ENCODE measurements around the gene CDK14.

Gene CDK14

DNA sequence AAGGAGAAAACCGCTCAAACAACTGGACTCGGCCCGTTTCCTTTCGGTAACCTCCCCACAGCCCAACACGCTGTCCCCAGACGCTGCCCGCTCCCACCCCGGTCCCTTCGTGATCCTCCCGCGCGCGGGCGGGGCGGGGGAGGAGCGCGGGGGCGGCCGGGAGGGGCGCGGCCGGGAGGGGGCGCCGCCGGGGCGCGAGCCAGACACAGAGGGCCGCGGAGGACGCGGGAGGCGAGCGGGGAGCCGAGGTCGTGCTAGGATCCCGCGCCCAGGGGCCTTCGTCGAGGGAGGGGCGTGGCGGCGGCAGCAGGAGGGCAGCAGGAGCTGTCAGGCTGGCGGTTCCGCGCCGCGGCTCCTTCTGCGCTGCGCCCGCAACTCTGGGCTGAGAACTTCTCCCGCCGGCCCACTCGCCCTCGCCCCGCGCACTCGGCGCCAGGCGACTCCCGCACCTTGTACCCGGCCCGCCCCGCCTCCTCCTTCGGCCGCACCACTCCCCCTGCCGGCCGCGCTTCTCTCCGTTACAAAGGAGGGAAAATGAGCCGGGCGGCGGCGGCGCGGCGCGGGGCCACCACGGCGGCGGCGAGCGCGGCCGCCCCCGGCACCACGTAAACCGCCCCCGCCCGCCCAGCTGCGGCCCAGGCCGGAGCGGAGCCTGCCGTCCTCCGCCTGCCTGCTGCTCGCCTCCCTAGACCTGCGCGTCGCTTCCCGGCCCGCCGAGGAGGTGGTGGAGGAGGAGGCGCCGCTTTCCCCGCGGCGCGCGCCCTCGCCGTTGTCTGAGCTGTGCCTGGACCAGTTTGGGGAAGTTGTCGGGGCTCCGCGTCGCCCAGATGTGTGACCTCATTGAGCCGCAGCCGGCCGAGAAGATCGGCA, at the start of gene CDK14:
TSS of gene CDK14 (plus strand) at position 521 of the 870 bp plus-strand sequence. CDS start at position 828, 307 bp downstream.
- peak; percentile 52 for DNase-seq (ENCODE audit: low spot score)
- FAIRE-seq: no peak

DNA sequence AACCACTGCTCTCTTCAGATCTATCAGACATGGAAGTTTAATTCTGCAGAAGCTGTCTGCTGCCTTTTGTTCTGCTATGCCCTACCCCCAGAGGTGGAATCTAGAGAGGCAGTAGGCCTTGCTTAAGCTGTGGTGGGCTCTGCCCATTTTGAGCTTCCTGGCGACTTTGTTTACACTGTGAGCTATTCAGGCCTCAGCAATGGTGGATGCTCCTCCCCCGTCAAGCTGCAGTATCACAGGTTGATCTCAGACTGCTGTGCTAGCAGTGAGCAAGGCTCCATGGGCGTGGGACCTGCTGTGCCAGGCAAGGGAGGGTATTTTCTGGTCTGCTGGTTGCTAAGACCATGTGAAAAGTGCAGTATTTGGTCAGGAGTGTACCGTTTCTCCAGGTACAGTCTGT, 45.1 kb upstream of the CDK14 start:
- no peak for FAIRE-seq

DNA sequence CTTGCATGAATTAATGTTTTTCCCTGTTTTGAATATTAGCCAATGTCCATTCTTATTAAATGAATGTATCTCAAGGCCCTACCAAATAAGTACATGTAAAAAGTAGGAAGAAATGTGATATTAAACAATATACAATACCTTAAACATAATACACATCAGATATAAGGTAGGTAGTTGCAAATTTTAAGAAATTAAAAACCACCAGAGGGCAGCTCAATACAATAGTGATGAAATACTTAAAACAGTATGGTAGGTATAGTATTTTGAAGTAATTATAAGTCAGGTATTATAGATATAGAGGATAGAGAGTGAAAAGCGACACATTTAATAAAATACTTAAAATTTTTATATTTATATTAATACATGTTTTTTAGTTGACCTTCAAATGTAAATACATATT, 43.6 kb upstream of the CDK14 start:
- DNase-seq (ENCODE audit: low spot score): peak; percentile 33
- peak; percentile 82 for FAIRE-seq

More for the DNA sequence above, 45.1 kb upstream of the CDK14 start:
- no peak for DNase-seq (ENCODE audit: low spot score)

DNA sequence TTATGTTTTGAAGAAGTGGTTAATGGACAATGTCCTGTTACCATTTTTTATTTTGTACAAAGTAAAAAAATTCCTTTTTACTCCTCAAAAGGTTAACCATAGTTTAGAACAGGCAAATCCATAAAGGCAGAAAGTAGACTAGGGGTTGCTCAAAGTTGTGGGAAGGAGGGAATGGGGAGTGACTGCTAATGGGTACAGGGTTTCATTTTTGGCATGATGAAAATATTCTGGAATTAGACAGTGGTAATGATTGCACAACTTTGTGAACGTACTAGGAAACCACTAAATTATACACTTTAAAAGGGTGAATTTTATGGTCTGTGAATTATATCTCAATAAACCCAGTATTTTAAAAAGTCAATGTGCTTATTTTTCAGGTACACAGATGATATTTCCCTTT, 35.4 kb upstream of the CDK14 start:
- FAIRE-seq (no peak), DNase-seq (ENCODE audit: low spot score) (no peak)

DNA sequence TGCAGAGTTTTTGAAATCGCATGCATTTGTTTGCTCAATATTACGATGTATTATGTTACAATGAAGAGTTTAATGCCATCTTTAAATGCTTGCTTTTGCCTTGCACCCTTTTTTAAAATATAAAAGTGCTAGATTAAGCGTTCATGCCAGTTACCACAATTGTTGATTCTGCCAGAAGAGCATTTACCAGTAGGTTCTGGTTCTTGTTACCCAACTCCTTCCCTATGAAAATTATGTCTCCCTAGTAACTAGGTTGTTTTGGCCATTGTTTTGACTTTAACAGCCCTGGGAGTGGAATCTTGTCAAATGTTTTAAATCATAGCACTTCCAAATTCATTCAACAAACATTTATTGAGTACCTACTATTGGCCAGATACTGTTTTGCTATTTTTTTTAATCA, 32.8 kb upstream of the CDK14 start:
- FAIRE-seq (no peak), DNase-seq (ENCODE audit: low spot score) (no peak)

DNA sequence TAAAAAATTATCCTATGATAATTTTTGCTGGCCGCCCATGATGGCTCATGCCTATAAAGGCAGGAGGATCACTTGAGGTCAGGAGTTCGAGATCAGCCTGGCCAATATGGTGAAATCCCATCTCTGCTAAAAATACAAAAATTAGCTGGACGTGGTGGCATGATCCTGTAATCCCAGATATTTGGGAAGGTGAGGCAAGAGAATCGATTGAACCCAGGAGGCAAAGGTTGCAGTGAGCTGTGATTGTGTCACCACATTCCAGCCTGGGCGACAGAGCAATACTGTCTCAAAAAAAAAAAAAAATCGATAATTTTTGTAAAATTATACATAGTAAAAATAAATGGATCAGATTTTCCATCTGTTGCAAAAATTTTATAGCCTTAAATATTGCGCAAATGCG, 31.7 kb upstream of the CDK14 start:
- no peak for FAIRE-seq
- DNase-seq (ENCODE audit: low spot score): no peak

DNA sequence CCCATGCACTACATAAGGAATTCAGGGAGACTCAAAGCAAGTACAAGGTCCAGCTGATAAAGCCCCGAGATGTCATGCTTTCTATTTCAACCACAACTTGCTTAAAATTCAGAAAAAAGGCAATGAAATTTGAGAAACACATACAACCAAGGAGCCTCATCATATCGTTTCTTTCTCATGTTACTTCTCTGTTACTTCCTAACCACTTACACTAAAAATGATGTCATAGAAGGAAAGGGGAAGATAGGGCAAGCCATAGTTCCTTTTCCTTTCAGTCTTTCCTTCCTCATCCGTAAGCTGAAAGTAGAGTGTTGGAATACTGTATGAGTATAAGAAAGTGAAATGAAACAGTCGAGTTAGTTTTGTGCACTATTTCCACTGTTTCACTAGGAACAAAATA, 27.9 kb upstream of the CDK14 start:
- no peak for FAIRE-seq

DNA sequence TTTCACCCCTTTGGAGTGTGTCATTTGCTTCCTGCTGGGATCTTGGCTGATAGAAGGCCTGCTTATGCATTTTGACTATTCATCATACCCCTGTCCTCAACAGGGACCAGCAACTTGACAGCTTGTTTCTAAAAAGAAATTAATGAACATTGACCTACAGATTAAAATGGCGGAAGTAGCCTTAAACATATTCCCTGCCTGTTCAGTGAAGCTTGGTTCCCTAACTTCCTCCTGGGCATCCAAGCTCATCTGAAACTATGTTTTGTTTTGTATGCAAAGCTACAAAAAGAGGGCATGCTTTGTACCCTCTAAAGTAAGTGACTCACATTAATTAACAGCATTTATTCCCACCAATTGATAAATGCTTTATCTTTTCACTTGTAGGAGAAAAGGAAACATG, 26.8 kb upstream of the CDK14 start:
- no peak for FAIRE-seq
- DNase-seq (ENCODE audit: low spot score): no peak

More for the DNA sequence above, 27.9 kb upstream of the CDK14 start:
- no peak for DNase-seq (ENCODE audit: low spot score)

DNA sequence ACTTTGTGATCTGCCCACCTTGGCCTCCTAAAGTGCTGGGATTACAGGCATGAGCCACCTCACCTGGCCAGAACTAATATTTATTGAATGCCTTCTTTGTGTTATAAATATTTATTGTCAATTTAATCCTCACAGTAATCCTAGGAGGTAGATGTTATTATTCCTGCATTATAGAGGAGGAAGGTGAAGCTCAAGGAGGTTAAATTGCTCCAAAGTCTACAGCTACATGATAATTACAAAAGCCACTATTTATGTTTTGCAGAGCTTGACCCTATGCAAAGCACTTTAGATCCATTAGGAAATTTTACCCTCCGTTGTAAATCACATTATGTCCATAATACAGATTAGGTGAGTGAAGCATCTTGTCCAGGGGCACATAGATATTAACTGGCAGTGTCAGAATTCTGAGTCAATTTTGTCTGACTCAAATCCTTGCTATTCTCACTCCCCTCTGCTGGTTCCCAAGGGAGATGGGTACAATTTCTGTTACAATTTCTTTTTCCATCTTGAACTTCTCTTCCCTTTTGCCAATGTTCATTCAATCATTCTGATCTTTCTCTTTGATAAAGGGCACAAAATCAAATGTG, 25.7 kb upstream of the CDK14 start:
- DNase-seq (ENCODE audit: low spot score) (no peak), FAIRE-seq (no peak)

DNA sequence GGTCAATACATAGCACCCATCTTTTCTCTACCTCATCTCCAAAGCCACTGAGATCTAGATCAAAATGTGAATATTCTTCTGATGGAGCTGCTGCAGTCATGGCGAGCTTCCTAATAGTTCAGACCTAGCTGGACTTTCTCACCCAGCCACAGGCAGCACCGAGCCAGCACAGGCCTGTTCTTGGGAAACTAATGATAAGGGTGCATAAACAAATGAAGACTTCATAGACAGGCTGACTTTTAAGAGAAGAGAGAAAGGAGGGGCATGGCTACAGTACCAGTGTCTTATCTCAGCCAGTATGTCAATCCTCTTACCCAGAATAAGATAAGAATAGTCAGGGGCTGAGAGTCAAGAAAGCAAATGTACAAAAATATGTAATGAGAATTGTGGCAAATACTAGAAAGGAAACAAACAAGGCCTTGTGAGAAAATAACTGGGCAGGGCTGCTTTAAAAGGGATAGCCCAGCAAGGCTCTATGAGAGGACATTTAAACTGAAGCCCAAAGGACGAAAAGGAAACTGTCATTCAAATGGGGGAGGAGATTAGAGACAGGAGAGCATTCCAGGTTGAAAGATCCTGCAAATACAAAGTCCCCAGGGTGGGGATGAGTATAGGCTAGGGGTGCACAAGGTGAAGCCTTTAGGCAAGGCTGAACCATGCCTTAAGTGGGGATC, 21.8 kb upstream of the CDK14 start:
- FAIRE-seq: no peak
- no peak for DNase-seq (ENCODE audit: low spot score)

DNA sequence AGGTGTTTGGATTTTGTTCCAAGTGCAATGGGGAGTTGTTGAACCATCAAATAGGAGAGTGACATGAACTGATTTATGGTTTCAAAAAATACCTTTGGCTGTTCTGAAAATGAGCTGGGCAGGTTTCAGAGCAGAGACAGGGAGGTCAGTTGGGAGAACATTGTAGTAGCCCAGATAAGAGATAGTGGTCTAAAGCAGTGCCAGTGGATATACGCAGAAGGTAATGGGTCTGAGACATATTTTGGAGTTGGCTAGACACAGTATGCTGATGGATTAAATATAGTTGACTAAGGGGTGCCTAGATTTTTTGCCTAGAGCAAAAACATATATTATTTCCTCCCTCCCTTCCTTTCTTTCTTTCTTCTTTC, 21.3 kb upstream of the CDK14 start:
- no peak for DNase-seq (ENCODE audit: low spot score)

DNA sequence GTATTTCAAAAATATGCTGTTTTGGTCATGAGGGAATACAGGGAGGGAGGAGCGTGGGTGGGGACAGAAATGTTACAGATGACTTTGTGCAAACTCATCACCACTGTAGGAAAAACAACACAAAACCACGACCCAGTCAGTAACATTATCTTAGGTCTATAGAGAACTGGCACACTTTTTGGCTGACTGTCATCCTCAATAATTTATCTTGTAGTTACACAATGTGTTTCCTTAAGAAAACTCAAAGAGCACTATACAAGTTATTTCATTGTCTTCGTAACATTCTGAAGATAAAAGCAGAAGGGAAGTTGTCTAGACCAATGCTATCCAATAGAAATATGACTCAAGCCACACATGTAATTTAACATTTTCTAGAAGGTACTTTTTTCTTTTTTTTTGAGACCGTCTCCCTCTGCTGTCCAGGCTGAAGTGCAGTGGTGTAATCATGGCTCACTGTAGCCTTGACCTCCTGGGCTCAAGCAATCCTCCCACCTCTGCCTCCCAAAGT, 16.9 kb upstream of the CDK14 start:
- DNase-seq (ENCODE audit: low spot score): peak; percentile 60
- FAIRE-seq: peak; percentile 32

More for the DNA sequence above, 21.3 kb upstream of the CDK14 start:
- no peak for FAIRE-seq

DNA sequence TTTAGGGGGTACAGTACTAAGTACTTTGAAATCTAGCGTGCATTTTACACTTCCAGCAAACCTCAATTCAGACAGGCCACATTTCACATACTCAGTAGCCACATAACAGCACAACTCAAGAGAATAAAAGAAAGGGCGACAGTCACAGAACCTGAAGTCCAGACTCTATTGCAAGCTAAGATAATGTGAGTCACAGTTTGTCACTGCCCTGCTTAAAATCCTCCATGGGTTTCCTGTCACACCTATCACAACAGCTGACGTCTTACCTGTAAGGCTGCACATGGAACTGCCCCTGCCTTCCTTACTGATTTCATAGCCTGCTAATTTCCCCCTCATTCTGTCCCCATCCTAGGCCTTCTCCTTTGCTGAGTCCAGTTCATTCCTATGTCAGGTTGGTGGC, 16.1 kb upstream of the CDK14 start:
- FAIRE-seq: no peak
- DNase-seq (ENCODE audit: low spot score): peak; percentile 28

DNA sequence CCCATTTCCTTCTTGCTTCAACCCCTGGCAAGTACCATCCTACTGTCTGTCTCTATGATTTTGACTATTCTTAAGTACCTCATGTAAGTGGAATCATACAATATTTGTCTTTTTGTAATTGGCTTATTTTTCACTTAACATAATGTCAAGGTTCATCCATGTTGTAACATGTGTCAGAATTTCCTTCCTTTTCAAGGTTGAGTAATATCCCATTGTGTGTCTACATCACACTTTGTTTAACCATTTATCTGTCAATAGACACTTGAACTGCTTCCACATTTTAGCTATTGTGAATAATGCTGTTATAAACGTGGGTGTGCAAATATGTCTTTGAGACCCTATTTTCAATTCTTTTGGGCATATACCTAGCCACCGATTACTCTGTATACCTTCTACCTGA, 14.0 kb upstream of the CDK14 start:
- DNase-seq (ENCODE audit: low spot score) (no peak), FAIRE-seq (no peak)

DNA sequence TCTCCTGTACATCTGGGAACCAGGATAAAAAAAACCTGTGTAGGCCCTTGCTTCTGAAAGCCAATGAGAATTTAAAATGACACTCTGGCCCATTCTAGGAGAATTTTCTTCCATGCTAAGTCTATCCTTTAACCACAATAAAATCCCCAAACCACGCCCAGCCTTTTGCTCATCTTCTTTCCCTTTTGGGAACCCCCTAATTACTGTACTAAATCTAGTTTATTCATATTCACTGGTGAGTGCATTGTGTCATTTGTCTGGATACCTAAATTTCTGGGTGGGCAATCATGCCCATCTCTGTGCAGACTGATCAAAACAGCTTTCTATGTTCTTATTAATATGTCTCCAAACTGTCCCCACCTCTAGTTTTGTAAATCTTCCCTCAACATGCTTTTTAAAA, 11.7 kb upstream of the CDK14 start:
- FAIRE-seq: no peak

DNA sequence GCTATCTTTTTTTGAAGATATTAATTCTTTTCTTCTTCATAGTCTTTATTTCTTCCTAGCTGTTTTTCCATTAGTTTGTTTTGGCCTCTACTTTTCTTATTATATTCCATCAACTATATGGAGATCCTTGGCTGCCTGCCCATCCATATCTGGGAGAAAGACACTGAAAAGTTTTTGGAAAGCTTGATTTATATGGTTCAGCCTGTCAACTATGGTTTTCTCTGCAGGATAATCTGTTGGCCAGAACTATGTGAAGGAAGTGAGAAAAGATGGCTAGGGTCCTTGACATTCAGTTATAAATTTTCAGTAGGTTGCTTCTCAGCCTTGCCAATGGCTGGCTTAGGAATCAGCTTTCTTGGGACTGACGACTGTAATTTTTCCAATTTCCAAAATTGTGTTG, 10.0 kb upstream of the CDK14 start:
- DNase-seq (ENCODE audit: low spot score): no peak
- FAIRE-seq: no peak

More for the DNA sequence above, 11.7 kb upstream of the CDK14 start:
- no peak for DNase-seq (ENCODE audit: low spot score)

DNA sequence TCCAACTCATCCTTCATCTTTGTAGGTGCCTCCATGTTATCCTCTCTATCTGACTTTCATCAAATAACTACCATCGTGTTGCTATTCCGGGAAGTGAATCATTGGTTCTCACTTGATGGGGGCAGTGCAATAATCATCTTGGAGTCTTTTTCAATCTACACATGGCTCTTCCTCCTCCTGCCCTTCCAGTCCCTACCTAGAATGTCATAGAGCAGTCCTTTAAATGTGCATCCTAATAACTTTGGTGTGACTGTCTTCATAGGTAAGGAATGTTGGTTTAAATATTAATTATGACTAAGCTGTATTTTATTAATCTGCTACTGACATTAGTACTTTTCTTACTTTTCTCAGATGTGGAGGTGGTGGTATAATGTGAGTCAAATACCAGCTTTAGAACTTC, 8.4 kb upstream of the CDK14 start:
- FAIRE-seq (peak; percentile 97), DNase-seq (ENCODE audit: low spot score) (peak; percentile 89)

DNA sequence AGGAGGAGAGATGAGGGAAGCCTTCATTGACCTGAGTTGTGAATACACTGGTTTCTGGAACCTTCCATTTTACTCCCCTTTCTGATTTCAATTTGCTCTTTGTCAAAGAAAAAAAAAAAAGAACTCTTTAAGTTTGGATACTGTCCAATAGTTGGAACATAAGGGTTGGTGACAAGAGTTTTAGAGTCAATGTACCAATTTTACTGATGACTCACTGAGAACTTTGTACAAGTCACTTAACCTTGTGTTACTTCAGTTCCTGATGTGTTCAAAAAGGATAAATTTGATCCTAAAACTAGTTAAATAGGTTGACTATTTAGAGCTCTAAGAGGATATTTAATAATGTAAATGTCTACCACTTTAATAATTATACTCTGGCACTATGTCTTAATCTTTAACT, 4.1 kb upstream of the CDK14 start:
- DNase-seq (ENCODE audit: low spot score): peak; percentile 18
- peak; percentile 91 for FAIRE-seq

DNA sequence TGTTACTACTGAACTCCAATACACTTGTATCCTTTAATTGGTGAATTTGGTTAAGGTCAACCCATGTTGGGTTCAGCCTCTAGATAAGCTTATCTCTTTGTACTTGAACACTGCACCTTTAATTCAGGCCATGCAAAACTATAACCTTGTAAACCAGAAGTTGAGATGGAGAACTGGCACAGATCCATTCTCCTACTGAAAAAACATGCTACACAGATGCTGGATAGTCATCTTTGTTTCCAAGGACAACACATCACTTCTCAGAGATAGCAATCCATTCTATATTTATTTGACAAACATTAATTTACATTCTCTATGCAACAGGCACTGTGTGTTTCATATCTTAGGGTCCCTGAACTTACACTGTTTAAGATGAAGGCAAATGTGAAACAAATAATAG, 2.9 kb upstream of the CDK14 start:
- FAIRE-seq: no peak
- no peak for DNase-seq (ENCODE audit: low spot score)

DNA sequence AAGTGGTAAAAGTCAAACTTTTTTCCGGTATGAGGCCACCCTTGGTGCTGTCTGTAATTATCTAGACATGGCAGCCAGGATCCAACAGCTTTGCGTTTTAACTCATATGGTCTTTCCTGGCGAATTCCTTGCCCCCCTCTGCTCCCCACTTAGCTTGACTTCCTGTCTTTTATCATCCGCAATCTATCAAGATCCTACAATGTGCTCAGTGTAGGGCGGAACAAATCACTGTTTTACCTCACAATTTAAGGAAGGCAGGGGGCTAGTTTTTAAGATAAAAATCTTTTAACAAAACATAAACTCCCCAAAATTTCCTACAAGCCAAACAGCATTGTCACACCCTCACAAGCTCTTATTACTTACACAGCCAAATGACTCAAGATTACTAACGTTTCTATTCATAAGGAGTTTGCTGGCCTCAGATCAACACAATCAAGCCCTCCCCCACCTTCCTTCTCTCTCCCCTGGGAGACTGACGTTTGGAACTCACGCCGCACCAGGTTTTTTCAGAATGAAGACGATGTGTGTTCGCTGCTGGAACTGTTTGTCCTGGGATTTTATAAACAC, 1.3 kb upstream of the CDK14 start:
- FAIRE-seq: peak; percentile 85
- peak; percentile 81 for DNase-seq (ENCODE audit: low spot score)

DNA sequence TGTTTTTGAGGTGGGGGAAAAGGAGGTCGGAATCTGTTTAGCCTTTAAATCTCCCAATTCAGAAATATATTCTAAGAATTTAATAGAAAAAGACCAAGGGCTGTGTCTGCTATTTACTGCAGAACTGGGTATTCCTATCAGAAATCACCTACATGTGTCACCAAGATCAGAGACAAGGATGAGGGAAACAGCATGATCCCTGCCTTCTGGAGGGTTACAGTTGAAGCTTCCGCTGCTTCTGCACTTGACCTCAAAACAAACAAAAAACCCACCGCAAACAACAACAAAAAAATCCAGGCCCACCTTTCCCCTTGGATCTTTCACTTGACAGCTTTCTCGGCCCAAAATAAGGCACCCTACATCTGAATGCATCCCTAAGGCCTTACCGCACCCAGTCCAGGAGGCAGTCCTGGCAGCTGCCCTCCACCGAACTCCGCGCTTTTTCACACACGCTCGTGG, 750 bp upstream of the CDK14 start:
- no peak for DNase-seq (ENCODE audit: low spot score)
- FAIRE-seq: no peak

Data from RCC 7860 (cell line).